Measurements from ENCODE around the gene GALNT2.

Gene GALNT2

GRCh38 chr1:230169454-230170152 is 102.6 kb downstream of the GALNT2 start:
- no peak for DNase-seq (ENCODE audit: low read depth)
- no peak overlapping the region for H3K4me3 ChIP-seq (ENCODE audit: control insufficient read depth, low read depth, low read length)
- TF ChIP-seq CTCF (IDR thresholded peaks at IDR 0.05; ENCODE audit: control insufficient read depth, insufficient read depth, low read depth, low read length, missing control alignments), result no peak

- H3K4me3 ChIP-seq (ENCODE audit: control insufficient read depth, low read depth, low read length), result no peak overlapping the region
- no peak for TF ChIP-seq CTCF (IDR thresholded peaks at IDR 0.05; ENCODE audit: control insufficient read depth, insufficient read depth, low read depth, low read length, missing control alignments)
- DNase-seq (ENCODE audit: low read depth), result no peak
Measured at GRCh38 chr1:230170153-230170547, 103.1 kb downstream of the GALNT2 start.

GRCh38 chr1:230170622-230171021 is 103.6 kb downstream of the GALNT2 start:
- no peak overlapping the region for H3K4me3 ChIP-seq (ENCODE audit: control insufficient read depth, low read depth, low read length)
- no peak for DNase-seq (ENCODE audit: low read depth)
- TF ChIP-seq CTCF (IDR thresholded peaks at IDR 0.05; ENCODE audit: control insufficient read depth, insufficient read depth, low read depth, low read length, missing control alignments), result no peak

GRCh38 chr1:230171356-230172015 is 104.4 kb downstream of the GALNT2 start:
- no peak for TF ChIP-seq CTCF (IDR thresholded peaks at IDR 0.05; ENCODE audit: control insufficient read depth, insufficient read depth, low read depth, low read length, missing control alignments)
- no peak overlapping the region for H3K4me3 ChIP-seq (ENCODE audit: control insufficient read depth, low read depth, low read length)
- no peak for DNase-seq (ENCODE audit: low read depth)

- no peak for DNase-seq (ENCODE audit: low read depth)
Measured at GRCh38 chr1:230172016-230172537, 105.0 kb downstream of the GALNT2 start.

More at GRCh38 chr1:230172016-230172537, 105.0 kb downstream of the GALNT2 start:
- TF ChIP-seq CTCF (IDR thresholded peaks at IDR 0.05; ENCODE audit: control insufficient read depth, insufficient read depth, low read depth, low read length, missing control alignments), result no peak
- no peak overlapping the region for H3K4me3 ChIP-seq (ENCODE audit: control insufficient read depth, low read depth, low read length)
